ENCODE measurements around the gene ALPP.

Gene ALPP

DNA sequence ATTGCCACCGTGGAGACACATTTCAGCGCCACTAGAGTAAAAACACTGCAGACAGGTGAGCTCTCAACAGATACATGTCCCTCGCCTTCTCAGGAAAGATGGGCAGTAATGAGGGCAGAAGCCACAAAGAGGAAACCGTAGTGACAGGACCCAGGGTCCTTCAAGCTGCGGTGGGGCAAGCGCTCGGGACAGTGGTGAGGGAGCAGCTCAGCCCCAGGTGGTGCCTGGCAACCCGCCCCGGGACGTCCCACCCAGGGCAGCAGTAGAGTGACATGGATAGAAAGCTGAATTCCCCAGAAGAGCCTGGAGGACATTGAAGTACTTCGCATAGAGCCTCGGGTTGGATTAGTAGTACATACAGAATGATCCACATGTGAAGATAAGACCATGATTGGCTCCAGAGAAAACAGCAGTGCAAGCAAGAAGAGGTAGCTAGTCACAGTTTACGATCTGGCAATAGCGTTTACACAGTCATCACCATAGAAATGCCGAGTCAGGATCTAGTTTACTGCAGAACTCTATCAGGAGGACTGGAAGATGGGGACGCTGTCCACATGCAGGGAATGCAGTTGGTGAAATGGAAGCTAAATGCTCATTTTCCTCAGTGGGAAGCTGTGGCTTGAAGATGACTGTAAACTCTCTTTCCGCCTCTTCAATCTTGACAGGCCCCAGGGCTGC is 37.4 kb upstream of the ALPP start:
- Histone ChIP-seq H3K4me1 (ENCODE audit: control insufficient read depth, insufficient read depth, low read length) (no peaks in the 10 kb centered on the region), H3K4me3 (ENCODE audit: low read depth, low read length) (no peak overlapping the region), H3K36me3 (ENCODE audit: control insufficient read depth in 2 of 2, insufficient read depth in 1 of 2, low read length in 2 of 2) (no peaks in the 10 kb centered on the region), H3K9me3 (ENCODE audit: control insufficient read depth, insufficient read depth, low read depth, low read length) (no peaks in the 10 kb centered on the region), H3K27ac (ENCODE audit: extremely low read depth, low read depth, low read length) (no peak overlapping the region)
- no peak for TF ChIP-seq ZIC2 (tag by site-specific recombination; IDR thresholded peaks at IDR 0.05)
- TF ChIP-seq ZNF433 (tag by site-specific recombination; IDR thresholded peaks at IDR 0.05; ENCODE audit: low read depth) = no peak
- no peak for TF ChIP-seq ZNF521 (tag by site-specific recombination; IDR thresholded peaks at IDR 0.05)
- TF ChIP-seq, protein P1, sequence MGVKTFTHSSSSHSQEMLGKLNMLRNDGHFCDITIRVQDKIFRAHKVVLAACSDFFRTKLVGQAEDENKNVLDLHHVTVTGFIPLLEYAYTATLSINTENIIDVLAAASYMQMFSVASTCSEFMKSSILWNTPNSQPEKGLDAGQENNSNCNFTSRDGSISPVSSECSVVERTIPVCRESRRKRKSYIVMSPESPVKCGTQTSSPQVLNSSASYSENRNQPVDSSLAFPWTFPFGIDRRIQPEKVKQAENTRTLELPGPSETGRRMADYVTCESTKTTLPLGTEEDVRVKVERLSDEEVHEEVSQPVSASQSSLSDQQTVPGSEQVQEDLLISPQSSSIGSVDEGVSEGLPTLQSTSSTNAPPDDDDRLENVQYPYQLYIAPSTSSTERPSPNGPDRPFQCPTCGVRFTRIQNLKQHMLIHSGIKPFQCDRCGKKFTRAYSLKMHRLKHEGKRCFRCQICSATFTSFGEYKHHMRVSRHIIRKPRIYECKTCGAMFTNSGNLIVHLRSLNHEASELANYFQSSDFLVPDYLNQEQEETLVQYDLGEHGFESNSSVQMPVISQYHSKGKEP (tag by site-specific recombination; IDR thresholded peaks at IDR 0.05) = no peak
- no peak for TF ChIP-seq ZNF610 (tag by site-specific recombination; IDR thresholded peaks at IDR 0.05; ENCODE audit: borderline replicate concordance)
- TF ChIP-seq GFI1B (tag by site-specific recombination; IDR thresholded peaks at IDR 0.05) = no peak
- no peak for TF ChIP-seq ZXDB (tag by site-specific recombination; IDR thresholded peaks at IDR 0.05)
- no peak for TF ChIP-seq ZNF791 (tag by site-specific recombination; IDR thresholded peaks at IDR 0.05)
- no peak for TF ChIP-seq ZNF558 (tag by site-specific recombination; IDR thresholded peaks at IDR 0.05)
- TF ChIP-seq SP2 (tag by site-specific recombination; IDR thresholded peaks at IDR 0.05) = no peak
- no peak for TF ChIP-seq ZNF354C (tag by site-specific recombination; IDR thresholded peaks at IDR 0.05; ENCODE audit: borderline replicate concordance, low read depth)
- no peak for TF ChIP-seq ZNF660 (tag by site-specific recombination; IDR thresholded peaks at IDR 0.05)
- no peak for TF ChIP-seq HOXA7 (CRISPR knock-in tag; IDR thresholded peaks at IDR 0.05; ENCODE audit: borderline replicate concordance)
- no peak for TF ChIP-seq ZNF202 (tag by site-specific recombination; IDR thresholded peaks at IDR 0.05; ENCODE audit: borderline replicate concordance)
- ChIA-PET POLR2A (no interaction called here), CTCF (interaction anchor here (0.6 to 1.2 kb wide), 7 partner anchors 13 to 412 kb away, joined by 3 to 4 read pairs (median 3); no protein-coding TSS in a partner anchor)

DNA sequence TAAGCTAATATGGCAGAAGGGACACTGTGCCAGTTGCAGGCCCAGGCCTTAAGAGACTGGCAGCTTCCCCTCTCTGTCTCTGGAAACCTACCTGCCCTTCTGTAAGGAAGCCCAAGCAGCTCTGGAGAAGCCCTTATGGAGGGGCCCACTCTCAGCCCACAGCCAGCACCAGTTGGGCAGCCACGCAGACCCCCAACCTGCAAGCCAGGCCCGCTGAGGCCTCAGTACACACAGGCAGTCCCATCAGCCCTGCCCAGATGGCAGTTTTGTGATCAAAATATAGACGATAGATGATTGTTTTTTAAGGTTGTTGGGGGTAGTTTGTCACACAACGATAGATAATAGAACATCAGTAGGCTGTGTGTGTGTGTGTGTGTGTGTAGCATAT is 36.8 kb upstream of the ALPP start:
- Histone ChIP-seq H3K36me3 (ENCODE audit: control insufficient read depth in 2 of 2, insufficient read depth in 1 of 2, low read length in 2 of 2) (no peaks in the 10 kb centered on the region), H3K4me1 (ENCODE audit: control insufficient read depth, insufficient read depth, low read length) (no peaks in the 10 kb centered on the region), H3K9me3 (ENCODE audit: control insufficient read depth, insufficient read depth, low read depth, low read length) (no peaks in the 10 kb centered on the region), H3K27ac (ENCODE audit: extremely low read depth, low read depth, low read length) (no peak overlapping the region), H3K4me3 (ENCODE audit: low read depth, low read length) (no peak overlapping the region)
- ChIA-PET POLR2A (no interaction called here), CTCF (interaction anchor here (0.6 to 1.3 kb wide), 5 partner anchors 13 to 413 kb away, joined by 3 to 4 read pairs (median 4); no protein-coding TSS in a partner anchor)
- TF ChIP-seq, protein P2, sequence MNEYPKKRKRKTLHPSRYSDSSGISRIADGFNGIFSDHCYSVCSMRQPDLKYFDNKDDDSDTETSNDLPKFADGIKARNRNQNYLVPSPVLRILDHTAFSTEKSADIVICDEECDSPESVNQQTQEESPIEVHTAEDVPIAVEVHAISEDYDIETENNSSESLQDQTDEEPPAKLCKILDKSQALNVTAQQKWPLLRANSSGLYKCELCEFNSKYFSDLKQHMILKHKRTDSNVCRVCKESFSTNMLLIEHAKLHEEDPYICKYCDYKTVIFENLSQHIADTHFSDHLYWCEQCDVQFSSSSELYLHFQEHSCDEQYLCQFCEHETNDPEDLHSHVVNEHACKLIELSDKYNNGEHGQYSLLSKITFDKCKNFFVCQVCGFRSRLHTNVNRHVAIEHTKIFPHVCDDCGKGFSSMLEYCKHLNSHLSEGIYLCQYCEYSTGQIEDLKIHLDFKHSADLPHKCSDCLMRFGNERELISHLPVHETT (tag by site-specific recombination; IDR thresholded peaks at IDR 0.05) = no peak
- no peak for TF ChIP-seq ZNF423 (tag by site-specific recombination; IDR thresholded peaks at IDR 0.05)
- TF ChIP-seq SCRT1 (tag by site-specific recombination; IDR thresholded peaks at IDR 0.05; ENCODE audit: borderline replicate concordance) = no peak
- TF ChIP-seq ZNF785 (tag by site-specific recombination; IDR thresholded peaks at IDR 0.05) = no peak
- TF ChIP-seq ZNF626 (tag by site-specific recombination; IDR thresholded peaks at IDR 0.05) = no peak
- TF ChIP-seq ZNF555 (tag by site-specific recombination; conservative IDR thresholded peaks at IDR 0.05) = no peak
- TF ChIP-seq, protein P3, sequence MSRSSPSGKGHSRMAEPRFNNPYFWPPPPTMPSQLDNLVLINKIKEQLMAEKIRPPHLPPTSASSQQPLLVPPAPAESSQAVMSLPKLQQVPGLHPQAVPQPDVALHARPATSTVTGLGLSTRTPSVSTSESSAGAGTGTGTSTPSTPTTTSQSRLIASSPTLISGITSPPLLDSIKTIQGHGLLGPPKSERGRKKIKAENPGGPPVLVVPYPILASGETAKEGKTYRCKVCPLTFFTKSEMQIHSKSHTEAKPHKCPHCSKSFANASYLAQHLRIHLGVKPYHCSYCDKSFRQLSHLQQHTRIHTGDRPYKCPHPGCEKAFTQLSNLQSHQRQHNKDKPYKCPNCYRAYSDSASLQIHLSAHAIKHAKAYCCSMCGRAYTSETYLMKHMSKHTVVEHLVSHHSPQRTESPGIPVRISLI (tag by site-specific recombination; IDR thresholded peaks at IDR 0.05) = no peak
- no peak for TF ChIP-seq ZNF433 (tag by site-specific recombination; IDR thresholded peaks at IDR 0.05; ENCODE audit: low read depth)
- TF ChIP-seq GLIS1 (tag by site-specific recombination; IDR thresholded peaks at IDR 0.05) = no peak
- TF ChIP-seq ZNF670 (tag by site-specific recombination; IDR thresholded peaks at IDR 0.05; ENCODE audit: low read depth) = no peak
- no peak for TF ChIP-seq ZNF501 (tag by site-specific recombination; IDR thresholded peaks at IDR 0.05)

All from HEK293 (cell line).